NCI-H1105 treated with DMSO at 0.1 percent for 48 hours (cell line): ENCODE measurements around the gene ASB16.

Experiments
- DNase-seq: peaks from one replicate; lab custom pipeline; 2025; lab: John Stamatoyannopoulos, UW

The ASB16 gene

GRCh38 chr17:44190481-44190880 lies 20.0 kb downstream of the ASB16 start:
- DNase-seq, result no peak

DNA sequence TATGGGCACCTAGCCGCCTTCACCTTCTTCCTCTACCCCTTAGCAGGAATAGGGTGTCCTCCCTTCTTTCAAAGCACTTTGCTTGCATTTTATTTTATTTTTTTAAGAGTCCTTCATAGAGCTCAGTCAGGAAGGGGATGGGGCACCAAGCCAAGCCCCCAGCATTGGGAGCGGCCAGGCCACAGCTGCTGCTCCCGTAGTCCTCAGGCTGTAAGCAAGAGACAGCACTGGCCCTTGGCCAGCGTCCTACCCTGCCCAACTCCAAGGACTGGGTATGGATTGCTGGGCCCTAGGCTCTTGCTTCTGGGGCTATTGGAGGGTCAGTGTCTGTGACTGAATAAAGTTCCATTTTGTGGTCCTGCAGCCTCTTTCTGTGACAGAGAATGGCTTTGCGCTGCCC lies 20.9 kb downstream of the ASB16 start:
- no peak for DNase-seq

GRCh38 chr17:44191941-44192496 lies 21.5 kb downstream of the ASB16 start:
- no peak for DNase-seq

DNA sequence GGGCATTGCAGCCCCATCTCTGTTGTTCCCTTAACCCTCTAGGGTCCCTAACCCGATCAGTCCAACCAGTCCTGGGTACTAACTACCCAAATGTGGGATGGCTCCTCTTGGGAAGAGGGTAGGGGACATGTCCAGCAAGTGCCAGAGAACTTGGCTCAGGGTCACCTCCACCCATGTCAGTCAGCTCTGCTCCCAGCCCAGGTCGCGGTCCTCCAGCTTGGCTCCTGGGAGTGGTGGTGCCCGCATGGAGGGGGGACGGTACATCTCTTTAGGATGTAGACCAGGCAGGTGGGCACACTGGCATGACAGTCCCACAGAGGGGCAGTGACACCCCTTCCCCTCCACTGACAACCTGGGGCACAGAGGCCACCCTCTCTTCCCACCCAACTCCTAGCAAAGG lies 22.2 kb downstream of the ASB16 start:
- no peak for DNase-seq

- no peak for DNase-seq
These were observed 23.0 kb downstream of the ASB16 start for GRCh38 chr17:44193326-44194084.

DNA sequence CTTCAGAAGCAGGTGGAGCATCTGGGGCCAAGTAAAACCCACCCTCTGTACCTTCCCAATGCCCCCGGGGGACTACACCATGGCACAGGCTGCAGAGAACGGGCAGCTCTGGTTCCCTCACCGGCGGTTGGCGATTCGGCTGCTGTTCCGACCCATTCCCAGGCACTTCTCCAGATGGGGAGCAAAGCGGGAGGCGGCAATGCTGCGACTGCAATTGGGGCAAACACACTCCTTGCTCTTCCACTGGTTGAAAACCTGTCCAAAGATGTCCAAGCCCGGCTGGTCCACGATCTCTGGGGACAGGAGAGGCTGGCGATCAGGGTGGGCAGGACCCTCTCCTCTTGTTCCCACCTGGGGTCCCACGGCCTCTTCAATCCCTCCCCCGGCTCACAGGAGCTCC lies 26.6 kb downstream of the ASB16 start:
- no peak for DNase-seq

GRCh38 chr17:44197980-44198720 lies 27.6 kb downstream of the ASB16 start:
- DNase-seq, result no peak

- DNase-seq, result peak; percentile 13
These were observed 28.4 kb downstream of the ASB16 start for GRCh38 chr17:44198721-44199552.

GRCh38 chr17:44199553-44200477 lies 29.3 kb downstream of the ASB16 start, which contains the start of gene ATXN7L3:
Gene ATXN7L3, minus strand, starts transcription at chr17:44199884. Its CDS starts 1,814 bp downstream, at chr17:44198070.
- peak; percentile 90 for DNase-seq

DNA sequence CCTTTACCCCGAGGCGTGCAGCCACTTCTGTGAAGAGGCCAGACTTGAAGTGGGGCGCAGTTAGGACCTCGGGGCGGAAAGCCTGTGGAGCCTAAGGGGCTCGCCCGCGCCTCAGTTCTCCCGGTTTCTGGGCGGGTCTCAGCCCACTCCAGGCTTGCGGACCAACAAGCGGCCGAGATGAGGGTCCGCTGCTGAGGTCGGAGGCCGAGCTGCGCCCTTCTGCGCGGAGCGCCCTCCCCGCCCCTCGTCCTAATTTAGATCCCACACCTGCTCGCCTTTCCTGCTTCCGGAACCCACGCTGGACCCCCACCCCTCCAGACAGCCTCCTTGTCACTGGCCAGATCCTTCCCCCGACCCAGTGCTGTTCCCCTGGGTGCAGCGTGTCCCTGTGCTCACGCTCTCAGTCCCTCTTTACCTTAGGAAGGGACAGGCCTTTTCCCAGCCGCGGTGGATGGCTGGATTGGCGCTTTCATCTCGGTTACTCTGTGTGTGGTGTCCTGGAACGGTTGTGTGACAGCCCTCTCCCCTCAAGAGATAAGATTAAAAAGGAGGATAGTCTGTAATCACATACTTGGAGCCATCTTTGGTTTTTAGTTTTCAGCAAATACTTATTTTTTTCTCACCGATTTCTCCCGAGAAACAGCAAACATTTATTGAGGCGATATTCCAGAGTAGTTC lies 30.1 kb downstream of the ASB16 start:
- DNase-seq, result peak; percentile 28

DNA sequence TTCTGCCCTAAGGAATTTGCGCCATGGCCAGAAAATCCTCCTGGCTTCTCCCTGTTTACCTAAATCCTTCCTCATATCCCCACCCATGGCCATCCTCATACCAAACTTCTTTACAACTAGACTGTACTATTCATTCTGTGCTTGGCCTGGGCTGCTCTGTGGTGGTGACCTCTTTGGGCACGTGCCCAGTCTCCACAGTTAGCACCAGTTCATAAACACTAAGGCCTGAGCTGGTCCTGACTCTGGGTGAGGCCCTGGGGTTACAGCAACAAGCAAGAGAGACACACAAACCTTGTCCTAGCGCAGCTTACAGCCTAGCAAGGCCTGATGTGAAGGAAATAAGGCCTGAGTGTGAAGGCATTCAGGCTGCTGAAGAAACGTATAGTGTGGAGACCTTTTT lies 32.3 kb downstream of the ASB16 start:
- no peak for DNase-seq

DNA sequence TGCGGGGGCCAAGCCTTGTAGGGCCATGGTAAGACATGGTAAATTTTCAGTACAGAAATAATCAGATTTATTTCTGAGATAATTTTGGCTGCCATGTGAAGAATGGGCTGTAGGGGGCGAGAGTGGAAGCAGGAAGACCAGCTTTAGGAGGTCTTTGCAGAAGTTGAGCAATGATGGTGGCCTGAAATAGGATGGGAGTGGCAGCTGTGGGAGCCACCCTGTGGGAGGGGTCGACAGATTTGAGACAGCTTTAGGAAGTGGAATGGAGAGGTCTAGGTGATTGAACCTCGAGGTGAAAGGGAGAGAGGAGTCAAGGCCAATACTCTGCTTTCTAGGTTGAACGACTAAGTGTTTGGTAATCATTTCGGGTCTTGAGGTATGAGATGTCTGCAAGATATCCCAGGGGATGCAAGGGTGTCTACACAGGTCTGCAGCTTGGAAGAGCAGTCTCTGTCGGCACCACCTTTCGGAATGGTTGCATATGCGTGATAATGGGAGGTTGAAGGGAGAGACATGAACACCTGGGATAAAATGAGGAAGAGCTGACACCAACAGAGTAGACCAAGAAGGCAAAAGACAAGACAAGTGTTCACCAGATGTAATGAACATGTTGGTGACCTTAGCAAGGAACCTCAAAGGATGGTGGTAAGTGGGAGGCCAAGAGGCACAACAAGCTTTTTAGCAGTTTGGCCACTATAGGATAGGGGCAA lies 33.4 kb downstream of the ASB16 start:
- DNase-seq, result peak; percentile 29

- DNase-seq, result no peak
These were observed 34.0 kb downstream of the ASB16 start for GRCh38 chr17:44204441-44204882.

DNA sequence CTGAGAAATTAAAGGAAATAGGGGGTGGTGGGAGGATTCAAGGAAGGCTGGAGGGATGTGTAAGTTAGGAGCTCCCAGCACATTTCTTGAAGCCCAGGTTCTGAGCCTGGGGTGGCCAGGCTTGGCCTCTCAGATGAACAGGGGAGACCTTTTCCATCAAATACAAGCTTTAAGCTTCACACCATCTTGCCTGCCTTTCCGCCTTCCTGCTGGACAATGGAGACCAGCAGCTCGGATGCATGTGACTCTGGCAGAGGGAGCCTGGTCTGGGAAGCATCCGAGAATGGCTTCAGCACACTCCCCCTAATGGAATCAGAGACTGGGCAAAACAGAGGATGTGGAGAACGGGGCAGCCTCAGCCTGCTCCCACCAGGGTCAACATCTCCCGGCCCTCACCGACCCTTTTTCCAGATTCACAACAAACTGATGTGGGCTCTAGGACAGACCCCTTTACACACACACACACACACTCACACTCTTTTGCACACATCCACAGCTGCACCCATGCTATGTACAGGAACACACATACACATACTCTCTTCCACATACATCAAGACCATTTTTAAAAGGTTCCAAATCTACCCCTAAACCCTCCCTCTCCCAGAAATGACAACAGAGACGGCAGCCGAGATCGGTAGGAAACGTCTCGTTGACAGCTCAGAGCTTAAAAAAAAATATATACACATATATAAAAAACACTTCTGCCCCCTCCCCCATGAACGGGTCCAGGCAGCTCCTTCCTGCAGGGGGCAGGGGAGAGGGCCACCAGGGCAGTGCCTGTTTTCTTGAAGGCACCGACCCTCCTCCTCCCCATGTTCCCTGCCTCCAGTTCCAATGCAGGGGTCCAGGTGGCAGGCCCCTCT lies 35.7 kb downstream of the ASB16 start:
- no peak for DNase-seq

DNA sequence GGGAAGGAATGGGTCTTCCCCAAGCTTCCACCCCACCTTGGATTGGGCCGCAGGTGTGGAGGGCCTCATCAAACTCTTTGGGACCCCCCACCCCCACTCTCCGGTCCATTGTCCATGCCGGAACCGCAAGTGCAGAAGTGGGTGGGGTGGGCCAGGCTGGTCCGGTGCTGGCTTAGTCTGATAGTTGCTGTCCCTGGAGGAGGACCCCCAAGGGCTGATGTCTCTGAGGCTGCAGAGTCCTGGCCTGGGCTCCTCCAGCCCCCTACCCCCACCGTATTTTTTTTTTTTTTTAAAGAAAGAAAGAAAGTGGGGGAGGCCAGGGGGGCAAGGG lies 36.3 kb downstream of the ASB16 start:
- DNase-seq, result no peak

DNA sequence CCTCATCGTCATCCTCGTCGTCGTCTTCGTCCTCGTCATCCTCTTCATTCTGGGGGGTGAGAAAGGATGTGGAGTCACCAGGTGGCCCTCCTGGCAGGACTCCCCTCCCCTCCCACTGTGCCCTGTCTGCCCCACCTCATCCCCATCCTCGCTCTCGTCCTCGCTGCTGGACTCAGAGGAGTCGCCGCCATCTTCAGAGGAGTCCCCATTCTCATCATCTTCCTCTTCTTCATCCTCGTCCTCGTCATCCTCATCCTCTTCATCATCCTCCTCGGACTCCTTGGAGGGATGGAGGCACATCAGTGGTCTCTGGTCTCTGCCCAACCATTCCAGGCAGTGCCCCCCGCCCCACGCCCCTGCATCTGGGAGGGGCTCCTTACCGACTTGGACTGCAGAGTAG lies 36.8 kb downstream of the ASB16 start:
- no peak for DNase-seq

GRCh38 chr17:44207743-44208142 lies 37.2 kb downstream of the ASB16 start:
- DNase-seq, result no peak

- DNase-seq, result no peak
These were observed 39.4 kb downstream of the ASB16 start for GRCh38 chr17:44209786-44210341.
